ENCODE measurements around the gene PGLYRP1. TPM values are rescaled to one million over a fixed set of nuclear protein-coding genes. Genes with fewer than 3 reads are reported as not detected.
A peak's percentile ranks its signal among the peaks of the same experiment; 100 is the strongest.

The PGLYRP1 gene
- total RNA-seq, 2 experiments from 2014 or later: not detected

DNA sequence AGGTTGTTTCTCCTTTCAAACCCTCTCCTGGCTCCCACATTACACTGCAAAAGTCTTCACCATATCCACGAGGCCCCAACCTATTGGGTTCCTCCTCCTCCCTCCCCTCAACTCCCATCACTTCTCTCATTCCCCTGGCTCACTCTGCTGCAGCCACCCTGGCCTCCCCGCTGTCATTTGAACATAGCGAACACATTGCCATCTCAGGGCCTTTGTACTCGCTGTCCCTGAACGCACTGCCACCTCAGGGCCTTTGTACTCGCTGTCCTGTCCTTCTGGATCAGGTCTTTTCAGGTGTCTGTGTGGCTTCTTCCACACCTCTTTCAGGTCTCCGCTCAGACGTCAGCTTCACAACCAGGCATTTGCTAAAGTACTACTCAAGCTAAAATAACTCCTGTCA, 25.9 kb downstream of the PGLYRP1 start:
- H3K4me1 ChIP-seq (ENCODE audit: insufficient read depth, low read length): peaks cover 38% of the 10 kb centered on the region
- H3K27me3 ChIP-seq (ENCODE audit: control insufficient read depth in 1 of 2, insufficient read depth in 2 of 2, low read length in 2 of 2): peaks cover 0 to 2% of the 10 kb centered on the region in 2 experiments
- Mint-ChIP-seq H3K4me3 (no peak overlapping the region), H3K36me3 (ENCODE audit: low read depth) (peaks cover 13% of the 10 kb centered on the region), H3K9me3 (no peaks in the 10 kb centered on the region), H3K27ac (no peak overlapping the region), H3K4me1 (ENCODE audit: low read depth) (peaks cover 31% of the 10 kb centered on the region), H3K27me3 (no peaks in the 10 kb centered on the region)
- ATAC-seq (ENCODE audit: poor library complexity) (no peak), DNase-seq (no peak)
- H3K36me3 ChIP-seq (ENCODE audit: insufficient read depth, low read length): peaks cover 4% of the 10 kb centered on the region
- H3K27ac ChIP-seq (ENCODE audit: low read depth in 1 of 2, low read length in 2 of 2): no peak overlapping the region
- no peak overlapping the region for H3K4me3 ChIP-seq (ENCODE audit: low read length)
- H3K9me3 ChIP-seq (ENCODE audit: control insufficient read depth in 1 of 2, insufficient read depth in 1 of 2, low read length in 2 of 2): no peaks in the 10 kb centered on the region
- intact Hi-C loops (cut with DNase I, micrococcal nuclease): loop anchor here (2.0 to 10.0 kb wide), 7 partner anchors 20 to 912 kb away; partner anchors contain the start of genes DMWD (in 1 of the 2), IRF2BP1 (in 1 of the 2) and MYPOP (in 1 of the 2)
- CTCF ChIA-PET: no interaction called here
- no peak for TF ChIP-seq CTCF (IDR thresholded peaks at IDR 0.05)
- POLR2A ChIA-PET: no interaction called here

DNA sequence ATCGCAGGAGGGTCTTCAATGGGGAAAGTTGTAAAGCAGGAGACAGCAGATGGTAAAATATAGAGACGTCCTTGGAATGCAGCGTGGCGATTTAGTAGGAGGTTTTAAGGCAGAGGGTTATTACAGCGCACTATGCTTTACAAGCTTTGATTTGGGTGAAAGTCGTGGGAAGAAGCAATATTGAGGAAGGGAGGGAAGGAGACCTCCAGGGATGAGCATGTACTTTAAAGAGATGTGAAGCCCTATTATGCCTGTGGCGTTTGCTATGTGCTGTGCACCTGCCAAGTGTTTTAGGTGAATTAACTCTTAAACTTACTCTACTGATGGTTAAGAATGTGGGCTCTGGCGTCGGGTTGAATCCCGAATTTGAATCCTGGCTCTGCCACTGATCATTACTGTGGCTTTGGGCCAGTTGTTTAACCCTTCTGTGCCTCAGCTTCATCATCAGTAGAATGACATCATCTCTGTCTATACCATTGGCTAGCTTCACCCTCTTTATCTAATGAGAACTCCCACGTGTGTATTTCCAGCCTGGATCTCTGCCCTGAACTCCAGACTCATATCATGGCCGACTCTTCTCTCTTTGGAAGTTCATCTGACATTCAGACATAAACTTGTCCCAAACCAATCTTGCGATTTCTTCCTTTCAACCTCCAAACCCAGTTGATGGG, 27.0 kb downstream of the PGLYRP1 start:
- H3K9me3 Mint-ChIP-seq: no peaks in the 10 kb centered on the region
- no peaks in the 10 kb centered on the region for H3K9me3 ChIP-seq (ENCODE audit: control insufficient read depth in 1 of 2, insufficient read depth in 1 of 2, low read length in 2 of 2)
- peaks cover 24% of the 10 kb centered on the region for H3K4me1 Mint-ChIP-seq (ENCODE audit: low read depth)
- intact Hi-C loops (cut with DNase I, micrococcal nuclease): loop anchor here (1.0 to 10.0 kb wide), 9 partner anchors 21 to 911 kb away; partner anchors contain the start of genes IRF2BP1 (in 2 of the 2), DMWD (in 1 of the 2), MYPOP (in 1 of the 2) and SYMPK (in 1 of the 2)
- H3K27ac Mint-ChIP-seq: no peak overlapping the region
- H3K4me3 Mint-ChIP-seq: no peak overlapping the region
- H3K27me3 ChIP-seq (ENCODE audit: control insufficient read depth in 1 of 2, insufficient read depth in 2 of 2, low read length in 2 of 2): peaks cover 0 to 2% of the 10 kb centered on the region in 2 experiments
- ChIA-PET POLR2A (interaction anchor here (0.6 to 1.6 kb wide), 6 partner anchors 21 to 399 kb away, joined by 3 to 11 read pairs (median 6); partner anchors contain the start of genes IRF2BP1, MYPOP and SYMPK), CTCF (interaction anchor here (1.0 to 2.4 kb wide), 5 partner anchors 9 to 226 kb away, joined by 3 to 14 read pairs (median 5); no protein-coding TSS in a partner anchor)
- TF ChIP-seq CTCF (IDR thresholded peaks at IDR 0.05): no peak
- peaks cover 34% of the 10 kb centered on the region for H3K4me1 ChIP-seq (ENCODE audit: insufficient read depth, low read length)
- peak overlapping the region; percentile 49 to 67 for H3K27ac ChIP-seq (ENCODE audit: low read depth in 1 of 2, low read length in 2 of 2)
- no peak for DNase-seq
- H3K36me3 ChIP-seq (ENCODE audit: insufficient read depth, low read length): peaks cover 4% of the 10 kb centered on the region
- peak overlapping the region; percentile 79 for H3K4me3 ChIP-seq (ENCODE audit: low read length)
- H3K36me3 Mint-ChIP-seq (ENCODE audit: low read depth): peaks cover 9% of the 10 kb centered on the region
- ATAC-seq (ENCODE audit: poor library complexity): no peak
- H3K27me3 Mint-ChIP-seq: no peaks in the 10 kb centered on the region

DNA sequence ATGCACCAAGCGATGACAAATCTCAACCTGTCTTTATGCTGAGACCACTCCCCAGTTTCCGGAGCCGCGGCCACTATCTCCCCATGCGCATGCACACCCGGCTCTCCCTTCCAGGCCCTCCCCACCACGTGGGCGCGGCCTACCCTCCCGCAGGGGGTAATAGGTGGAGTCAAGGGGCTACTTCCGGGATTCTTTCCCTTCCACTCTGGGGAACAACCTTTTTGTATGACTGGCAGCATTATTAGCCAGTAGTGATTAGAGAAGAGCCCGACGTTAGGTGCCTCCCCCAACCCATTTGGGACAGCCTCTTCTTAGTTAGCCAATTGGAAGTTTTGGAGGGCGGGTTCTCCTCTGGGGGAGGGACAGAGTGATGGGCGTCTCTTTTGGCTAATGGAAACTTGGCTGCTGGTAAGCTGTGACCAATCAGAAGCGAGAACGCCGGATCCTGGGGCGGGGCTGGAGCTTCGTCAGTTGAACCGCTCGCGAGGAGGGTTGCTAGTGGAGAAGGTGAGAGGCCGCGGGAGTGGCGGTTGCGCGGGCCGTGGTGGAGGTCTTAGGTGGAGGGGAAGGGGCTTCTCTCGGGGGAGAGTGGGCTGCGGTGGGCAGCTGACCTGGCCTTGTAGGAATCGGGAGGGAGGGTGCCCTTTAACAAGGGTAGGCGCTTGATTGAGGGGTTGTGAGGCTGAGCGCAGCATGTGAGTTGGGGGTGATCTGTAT, 27.7 kb downstream of the PGLYRP1 start, which contains the start of gene CCDC61:
CCDC61 (plus strand) TSS at position 470 of the 717 bp plus-strand sequence. CDS start 7,552 bp downstream, outside the sequence.
- TF ChIP-seq CTCF (IDR thresholded peaks at IDR 0.05): no peak
- Mint-ChIP-seq H3K36me3 (ENCODE audit: low read depth) (peaks cover 8% of the 10 kb centered on the region), H3K4me3 (no peak within 1 kb of the TSS), H3K27ac (no peak within 1 kb of the TSS), H3K27me3 (peaks cover 5% of the 10 kb centered on the region), H3K4me1 (ENCODE audit: low read depth) (peaks cover 17% of the 10 kb centered on the region), H3K9me3 (no peaks in the 10 kb centered on the region)
- Histone ChIP-seq H3K4me3 (ENCODE audit: low read length) (peak within 1 kb of the TSS; percentile 79), H3K27ac (ENCODE audit: low read depth in 1 of 2, low read length in 2 of 2) (peak within 1 kb of the TSS; percentile 49 to 67), H3K36me3 (ENCODE audit: insufficient read depth, low read length) (peaks cover 4% of the 10 kb centered on the region), H3K9me3 (ENCODE audit: control insufficient read depth in 1 of 2, insufficient read depth in 1 of 2, low read length in 2 of 2) (no peaks in the 10 kb centered on the region), H3K27me3 (ENCODE audit: control insufficient read depth in 1 of 2, insufficient read depth in 2 of 2, low read length in 2 of 2) (peaks cover 0 to under 1% of the 10 kb centered on the region in 2 experiments), H3K4me1 (ENCODE audit: insufficient read depth, low read length) (peaks cover 27% of the 10 kb centered on the region)
- intact Hi-C loops (cut with DNase I, micrococcal nuclease): loop anchor here (1.0 to 10.0 kb wide), 7 partner anchors 93 to 910 kb away; partner anchors contain the start of genes IRF2BP1 (in 2 of the 2), DMWD (in 1 of the 2), MYPOP (in 1 of the 2) and SYMPK (in 1 of the 2)
- peak; percentile 94 for ATAC-seq (ENCODE audit: poor library complexity)
- CTCF ChIA-PET: interaction anchor here (1.0 to 2.4 kb wide), 5 partner anchors 8 to 225 kb away, joined by 3 to 14 read pairs (median 5); no protein-coding TSS in a partner anchor
- DNase-seq: peak; percentile 91 to 100 (median 94)
- POLR2A ChIA-PET: interaction anchor here (0.6 to 1.6 kb wide), 7 partner anchors 22 to 400 kb away, joined by 3 to 11 read pairs (median 5); partner anchors contain the start of genes IRF2BP1, MYPOP and SYMPK
